H9 (cell line): Measurements from ENCODE around the gene RPS19BP1. TPM values are rescaled to one million over a fixed set of nuclear protein-coding genes. Genes with fewer than 3 reads are reported as not detected.

ENCODE experiments used
- DNase-seq: peaks from one replicate; pipeline ENCODE4 v3.0.0-alpha.2; 2017
- H2AFZ ChIP-seq: one replicate; pipeline ENCODE4 v1.6.1; 2013; ENCODE audit warnings: mild to moderate bottlenecking, low read length, control low read depth, moderate library complexity
- H2AK5ac ChIP-seq: 2 replicates; pipeline ENCODE4 v1.6.1; 2013; ENCODE audit warnings: low read length, control low read depth, mixed read lengths; ENCODE audit not compliant: insufficient read length
- H2BK120ac ChIP-seq: one replicate; pipeline ENCODE4 v1.6.1; 2013; ENCODE audit warnings: low read depth, mild to moderate bottlenecking, low read length, control low read depth, inconsistent platforms; ENCODE audit not compliant: poor library complexity, severe bottlenecking
- H2BK12ac ChIP-seq: 2 replicates; pipeline ENCODE4 v1.6.1; 2013; ENCODE audit warnings: low read length, control low read depth, mixed read lengths, low read depth; ENCODE audit not compliant: insufficient read length
- H2BK15ac ChIP-seq: 2 replicates; pipeline ENCODE4 v1.6.1; 2013; ENCODE audit warnings: low read depth, low read length, control low read depth
- H2BK20ac ChIP-seq: one replicate; pipeline ENCODE4 v1.6.1; 2013; ENCODE audit warnings: low read depth, mild to moderate bottlenecking, low read length, control low read depth, inconsistent platforms; ENCODE audit not compliant: poor library complexity, severe bottlenecking
- H2BK5ac ChIP-seq: 2 replicates; pipeline ENCODE4 v1.6.1; 2013; ENCODE audit warnings: low read length, control low read depth, mixed read lengths; ENCODE audit not compliant: insufficient read length
- H3K14ac ChIP-seq: 2 replicates; pipeline ENCODE4 v1.6.1; 2013; ENCODE audit warnings: low read length, control low read depth; ENCODE audit not compliant: insufficient read depth
- H3K18ac ChIP-seq: 2 replicates; pipeline ENCODE4 v1.6.1; 2013; ENCODE audit warnings: low read depth, mild to moderate bottlenecking, mixed read lengths, low read length, control low read depth; ENCODE audit not compliant: insufficient read length
- H3K23ac ChIP-seq: 2 replicates; pipeline ENCODE4 v1.6.1; 2013; ENCODE audit warnings: low read length, control low read depth, mixed read lengths, low read depth; ENCODE audit not compliant: insufficient read length
- H3K23me2 ChIP-seq: 2 replicates; pipeline ENCODE4 v1.6.1; 2013; ENCODE audit warnings: low read depth, mild to moderate bottlenecking, mixed read lengths, low read length, control low read depth; ENCODE audit not compliant: insufficient read length, poor library complexity, severe bottlenecking
- H3K27ac ChIP-seq: 2 replicates; pipeline ENCODE4 v1.5.1; 2013; ENCODE audit warnings: low read length, control low read depth, mixed read lengths, low read depth; ENCODE audit not compliant: insufficient read length
- H3K27me3 ChIP-seq: 2 replicates; pipeline ENCODE4 v1.6.1; 2013; ENCODE audit warnings: low read length, control low read depth, inconsistent platforms; ENCODE audit not compliant: insufficient read depth
- H3K4ac ChIP-seq: 2 replicates; pipeline ENCODE4 v1.6.1; 2013; ENCODE audit warnings: low read depth, mild to moderate bottlenecking, control low read depth, inconsistent platforms, low read length, moderate library complexity
- H3K4me1 ChIP-seq: 2 replicates; pipeline ENCODE4 v1.6.1; 2013; ENCODE audit warnings: low read length, control low read depth, inconsistent platforms; ENCODE audit not compliant: insufficient read depth
- H3K4me2 ChIP-seq: 2 replicates; pipeline ENCODE4 v1.6.1; 2013; ENCODE audit warnings: low read length, control low read depth, mixed read lengths; ENCODE audit not compliant: insufficient read length, insufficient read depth
- H3K56ac ChIP-seq: 2 replicates; pipeline ENCODE4 v1.6.1; 2013; ENCODE audit warnings: low read depth, mild to moderate bottlenecking, mixed read lengths, low read length, control low read depth; ENCODE audit not compliant: insufficient read length
- H3K79me1 ChIP-seq: 2 replicates; pipeline ENCODE4 v1.6.1; 2013; ENCODE audit warnings: low read depth, mild to moderate bottlenecking, moderate library complexity, low read length, control low read depth, inconsistent platforms; ENCODE audit not compliant: insufficient read depth, poor library complexity, severe bottlenecking
- H3K79me2 ChIP-seq: 2 replicates; pipeline ENCODE4 v1.6.1; 2013; ENCODE audit warnings: low read length, control low read depth, inconsistent platforms; ENCODE audit not compliant: insufficient read depth
- H3K9ac ChIP-seq: 2 replicates; pipeline ENCODE4 v1.6.1; 2013; ENCODE audit warnings: low read length, control low read depth, mixed read lengths; ENCODE audit not compliant: insufficient read length; ENCODE audit errors: extremely low read depth
- H3K9me3 ChIP-seq: one replicate; pipeline ENCODE4 v1.6.1; 2013; ENCODE audit warnings: low read depth, low read length, inconsistent platforms; ENCODE audit not compliant: control insufficient read depth
- H3T11ph ChIP-seq: one replicate; pipeline ENCODE4 v1.6.1; 2013; ENCODE audit warnings: mild to moderate bottlenecking, low read length, control low read depth, inconsistent platforms
- H4K20me1 ChIP-seq: one replicate; pipeline ENCODE4 v1.6.1; 2013; ENCODE audit not compliant: control insufficient read depth, insufficient read length, insufficient read depth
- H4K5ac ChIP-seq: 2 replicates; pipeline ENCODE4 v1.6.1; 2013; ENCODE audit warnings: low read depth, mild to moderate bottlenecking, mixed read lengths, low read length, control low read depth; ENCODE audit not compliant: insufficient read length
- H4K8ac ChIP-seq: replicated peaks from 2 replicates; pipeline ENCODE4 v1.6.1; 2013; ENCODE audit warnings: low read length, control low read depth, mixed read lengths, low read depth; ENCODE audit not compliant: insufficient read length
- H4K91ac ChIP-seq: 2 replicates; pipeline ENCODE4 v1.6.1; 2013; ENCODE audit warnings: low read depth, mild to moderate bottlenecking, moderate library complexity, mixed read lengths, low read length, control low read depth; ENCODE audit not compliant: insufficient read length
- H3K27ac Mint-ChIP-seq, 3 experiments: 2 replicates in 2 of 3; 3 replicates in 1 of 3; pipeline ENCODE4 v1.8.0; 2020 to 2021; ENCODE audit warnings: mixed read lengths in 3 of 3, mild to moderate bottlenecking in 1 of 3, moderate library complexity in 1 of 3
- H3K27me3 Mint-ChIP-seq: 2 replicates; pipeline ENCODE4 v1.8.0; 2021; ENCODE audit warnings: low read depth, mild to moderate bottlenecking, moderate library complexity, mixed read lengths
- H3K36me3 Mint-ChIP-seq, 3 experiments: 2 replicates in 2 of 3; 3 replicates in 1 of 3; pipeline ENCODE4 v1.8.0; 2020 to 2021; ENCODE audit warnings: low read depth in 3 of 3, mixed read lengths in 3 of 3; ENCODE audit not compliant: insufficient read depth in 1 of 3
- H3K4me1 Mint-ChIP-seq, 2 experiments: 2 replicates each; pipeline ENCODE4 v1.8.0; 2020; ENCODE audit warnings: mixed read lengths in 2 of 2
- H3K4me3 Mint-ChIP-seq, 2 experiments: 2 replicates in 1 of 2; 3 replicates in 1 of 2; pipeline ENCODE4 v1.8.0; 2020 to 2021; ENCODE audit warnings: mild to moderate bottlenecking in 2 of 2, mixed read lengths in 2 of 2, moderate library complexity in 1 of 2
- H3K9me3 Mint-ChIP-seq, 2 experiments: 2 replicates in 1 of 2; 3 replicates in 1 of 2; pipeline ENCODE4 v1.8.0; 2020; ENCODE audit warnings: mild to moderate bottlenecking in 2 of 2, mixed read lengths in 2 of 2, moderate library complexity in 1 of 2
- whole genome bisulfite sequencing: extraction: QIAGEN DNeasy Blood & Tissue Kit; methylation state at CpG from one replicate; pipeline ENCODE4 v1.1.7; 2013; ENCODE audit warnings: missing lambda C conversion rate, low lambda C conversion rate, mixed read lengths; ENCODE audit not compliant: insufficient read length; ENCODE audit errors: extremely low coverage; 5-methylcytosine and 5-hydroxymethylcytosine counted together
- total RNA-seq: library from RNA; stranded (reverse); gene quantifications from 2 replicates; pipeline ENCODE4 v1.2.1, GENCODE V29; 2021
- TF ChIP-seq, protein P1 (sequence below): fragments of 200-600 bp; sonication (generic); conservative IDR thresholded peaks from 3 replicates; pipeline ENCODE4 v1.8.0; 2021; ENCODE audit warnings: antibody characterized with exemption, mild to moderate bottlenecking

Gene RPS19BP1
- total RNA-seq, 1 experiment from 2014 or later = 65.0 TPM

DNA sequence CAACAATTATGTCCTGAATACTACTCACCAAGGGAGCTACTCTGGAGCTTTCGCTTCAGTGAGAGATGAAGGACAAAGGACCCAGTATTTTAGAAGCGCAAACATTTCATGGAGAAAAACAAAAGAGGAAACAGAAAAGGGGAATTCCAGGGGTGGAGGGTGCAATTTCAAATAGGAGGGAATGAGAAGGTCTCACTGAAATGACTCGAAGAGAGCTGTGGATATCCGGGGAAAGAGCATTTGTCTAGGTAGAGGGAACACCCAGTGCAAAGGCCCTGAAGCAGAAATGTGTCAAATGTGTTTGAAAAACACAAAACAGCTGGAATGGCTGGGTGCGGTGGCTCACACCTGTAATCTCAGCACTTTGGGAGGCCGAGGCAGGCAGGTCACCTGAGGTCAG lies 2.4 kb downstream of the RPS19BP1 start:
- Mint-ChIP-seq H3K9me3 (no peaks in the 10 kb centered on the region; a peak in 2 of 5 replicates), H3K27ac (peak overlapping the region in 1 of 3 experiments; percentile 9; a peak in 2 of 7 replicates), H3K4me3 (peak overlapping the region in 1 of 2 experiments; percentile 48; a peak in 2 of 5 replicates), H3K4me1 (peaks cover 43 to 55% of the 10 kb centered on the region in 2 experiments), H3K27me3 (no peaks in the 10 kb centered on the region), H3K36me3 (peaks cover 8 to 42% (median 36%) of the 10 kb centered on the region in 3 experiments)
- Histone ChIP-seq H4K20me1 (no peaks in the 10 kb centered on the region), H4K8ac (no peak overlapping the region), H2BK15ac (no peak overlapping the region), H2BK20ac (no peak overlapping the region), H3K4ac (no peak overlapping the region), H2BK5ac (no peak overlapping the region), H2AFZ (no peak overlapping the region), H3K18ac (no peak overlapping the region), H3K9ac (no peak overlapping the region), H4K91ac (no peak overlapping the region), H3K4me1 (peaks cover 3% of the 10 kb centered on the region; the same call in 1 of the 2 replicates), H3K4me2 (no peak overlapping the region), H3K27me3 (no peaks in the 10 kb centered on the region), H3K14ac (no peak overlapping the region), H2BK12ac (no peak overlapping the region), H3K23ac (no peak overlapping the region), H3K23me2 (peaks cover 6% of the 10 kb centered on the region), H3K79me2 (peaks cover 2% of the 10 kb centered on the region; the same call in 1 of the 2 replicates), H3K56ac (no peak overlapping the region), H4K5ac (no peak overlapping the region), H2AK5ac (no peak overlapping the region), H2BK120ac (no peak overlapping the region), H3K79me1 (no peaks in the 10 kb centered on the region), H3K27ac (no peak overlapping the region), H3K9me3 (no peaks in the 10 kb centered on the region), H3T11ph (no peak overlapping the region)
- TF ChIP-seq, protein P1, sequence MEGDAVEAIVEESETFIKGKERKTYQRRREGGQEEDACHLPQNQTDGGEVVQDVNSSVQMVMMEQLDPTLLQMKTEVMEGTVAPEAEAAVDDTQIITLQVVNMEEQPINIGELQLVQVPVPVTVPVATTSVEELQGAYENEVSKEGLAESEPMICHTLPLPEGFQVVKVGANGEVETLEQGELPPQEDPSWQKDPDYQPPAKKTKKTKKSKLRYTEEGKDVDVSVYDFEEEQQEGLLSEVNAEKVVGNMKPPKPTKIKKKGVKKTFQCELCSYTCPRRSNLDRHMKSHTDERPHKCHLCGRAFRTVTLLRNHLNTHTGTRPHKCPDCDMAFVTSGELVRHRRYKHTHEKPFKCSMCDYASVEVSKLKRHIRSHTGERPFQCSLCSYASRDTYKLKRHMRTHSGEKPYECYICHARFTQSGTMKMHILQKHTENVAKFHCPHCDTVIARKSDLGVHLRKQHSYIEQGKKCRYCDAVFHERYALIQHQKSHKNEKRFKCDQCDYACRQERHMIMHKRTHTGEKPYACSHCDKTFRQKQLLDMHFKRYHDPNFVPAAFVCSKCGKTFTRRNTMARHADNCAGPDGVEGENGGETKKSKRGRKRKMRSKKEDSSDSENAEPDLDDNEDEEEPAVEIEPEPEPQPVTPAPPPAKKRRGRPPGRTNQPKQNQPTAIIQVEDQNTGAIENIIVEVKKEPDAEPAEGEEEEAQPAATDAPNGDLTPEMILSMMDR = no peak
- no CpG with 5 or more reads among the region's 6 CpGs for WGBS
- DNase-seq = no peak
